SK-N-SH (cell line): ENCODE measurements around the gene PDZD2.
"Not testable (repeated sequence)": the region's sequence is repeated elsewhere in the genome, so short reads cannot be mapped to it uniquely, and the experiment has no call there.

ENCODE experiments used
- EZH2phosphoT487 ChIP-seq: fragments of 200-600 bp; sonication (generic); IDR thresholded peaks from 2 replicates; pipeline ENCODE4 v1.6.1; 2017; ENCODE audit warnings: low read depth, mixed run types, mild to moderate bottlenecking, antibody characterized with exemption, moderate library complexity, borderline replicate concordance
- FOXJ3 ChIP-seq: sonication (generic); formaldehyde crosslinking; IDR thresholded peaks from 2 replicates; pipeline ENCODE4 v1.5.1; 2020; ENCODE audit warnings: mild to moderate bottlenecking, missing genetic modification reagents
- FOXM1 ChIP-seq: IDR thresholded peaks from 2 replicates; pipeline ENCODE4 v1.4.0; 2012; ENCODE audit warnings: low read depth, mild to moderate bottlenecking
- GABPA ChIP-seq: IDR thresholded peaks from 2 replicates; pipeline ENCODE4 v1.4.0; 2012; ENCODE audit warnings: low read depth, mild to moderate bottlenecking
- POLR2AphosphoS5 ChIP-seq: IDR thresholded peaks from 2 replicates; pipeline ENCODE4 v1.6.1; 2012; ENCODE audit warnings: low read depth, low read length
- RAD21 ChIP-seq: IDR thresholded peaks from 2 replicates; pipeline ENCODE4 v1.6.1; 2012; ENCODE audit warnings: mild to moderate bottlenecking, low read length
- RXRA ChIP-seq: IDR thresholded peaks from 2 replicates; pipeline ENCODE4 v1.4.0; 2012; ENCODE audit warnings: low read depth, mild to moderate bottlenecking, borderline replicate concordance
- TAF1 ChIP-seq: IDR thresholded peaks from 2 replicates; pipeline ENCODE4 v1.6.1; 2012; ENCODE audit warnings: low read depth, mild to moderate bottlenecking, low read length, moderate library complexity, borderline replicate concordance
- TEAD4 ChIP-seq: IDR thresholded peaks from 2 replicates; pipeline ENCODE4 v1.4.0; 2012; ENCODE audit warnings: mild to moderate bottlenecking, borderline replicate concordance; ENCODE audit not compliant: insufficient read depth
- YY1 ChIP-seq: IDR thresholded peaks from 2 replicates; pipeline ENCODE4 v1.4.0; 2012; ENCODE audit warnings: low read depth, mild to moderate bottlenecking
- TF ChIP-seq, protein P1 (sequence below): fragments of 200-600 bp; sonication (generic); IDR thresholded peaks from 2 replicates; pipeline ENCODE4 v1.6.1; 2017; ENCODE audit warnings: antibody characterized with exemption, mild to moderate bottlenecking, moderate library complexity
- TF ChIP-seq, protein P2 (sequence below): IDR thresholded peaks from 2 replicates; pipeline ENCODE4; 2012
- TF ChIP-seq, protein P3 (sequence below): IDR thresholded peaks from 2 replicates; pipeline ENCODE4 v1.6.1; 2012; ENCODE audit warnings: mild to moderate bottlenecking, low read depth, low read length, moderate library complexity

DNA sequence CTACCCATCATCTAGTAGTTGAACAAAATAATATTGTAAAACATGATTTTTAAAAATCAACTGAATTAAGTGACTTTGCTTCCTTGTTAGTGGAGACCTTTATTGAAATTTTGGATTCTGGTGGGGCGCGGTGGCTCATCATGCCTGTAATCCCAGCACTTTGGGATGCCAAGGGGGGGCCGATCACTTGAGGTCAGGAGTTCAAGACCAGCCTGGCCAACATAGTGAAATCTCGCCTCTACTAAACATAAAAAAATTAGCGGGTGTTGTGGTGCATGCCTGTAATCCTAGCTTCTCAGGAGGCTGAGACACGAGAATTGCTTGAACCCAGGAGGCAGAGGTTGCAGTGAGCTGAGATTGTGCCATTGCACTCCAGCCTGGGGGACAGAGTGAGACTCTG lies 439.9 kb downstream of the PDZD2 start:
- not testable (repeated sequence) for TF ChIP-seq TAF1; POLR2AphosphoS5; FOXJ3 (CRISPR knock-in tag); RAD21; EZH2phosphoT487; RXRA; YY1; FOXM1; GABPA; TEAD4
- TF ChIP-seq, protein P1, sequence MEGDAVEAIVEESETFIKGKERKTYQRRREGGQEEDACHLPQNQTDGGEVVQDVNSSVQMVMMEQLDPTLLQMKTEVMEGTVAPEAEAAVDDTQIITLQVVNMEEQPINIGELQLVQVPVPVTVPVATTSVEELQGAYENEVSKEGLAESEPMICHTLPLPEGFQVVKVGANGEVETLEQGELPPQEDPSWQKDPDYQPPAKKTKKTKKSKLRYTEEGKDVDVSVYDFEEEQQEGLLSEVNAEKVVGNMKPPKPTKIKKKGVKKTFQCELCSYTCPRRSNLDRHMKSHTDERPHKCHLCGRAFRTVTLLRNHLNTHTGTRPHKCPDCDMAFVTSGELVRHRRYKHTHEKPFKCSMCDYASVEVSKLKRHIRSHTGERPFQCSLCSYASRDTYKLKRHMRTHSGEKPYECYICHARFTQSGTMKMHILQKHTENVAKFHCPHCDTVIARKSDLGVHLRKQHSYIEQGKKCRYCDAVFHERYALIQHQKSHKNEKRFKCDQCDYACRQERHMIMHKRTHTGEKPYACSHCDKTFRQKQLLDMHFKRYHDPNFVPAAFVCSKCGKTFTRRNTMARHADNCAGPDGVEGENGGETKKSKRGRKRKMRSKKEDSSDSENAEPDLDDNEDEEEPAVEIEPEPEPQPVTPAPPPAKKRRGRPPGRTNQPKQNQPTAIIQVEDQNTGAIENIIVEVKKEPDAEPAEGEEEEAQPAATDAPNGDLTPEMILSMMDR, result not testable (repeated sequence)
- TF ChIP-seq, protein P2, sequence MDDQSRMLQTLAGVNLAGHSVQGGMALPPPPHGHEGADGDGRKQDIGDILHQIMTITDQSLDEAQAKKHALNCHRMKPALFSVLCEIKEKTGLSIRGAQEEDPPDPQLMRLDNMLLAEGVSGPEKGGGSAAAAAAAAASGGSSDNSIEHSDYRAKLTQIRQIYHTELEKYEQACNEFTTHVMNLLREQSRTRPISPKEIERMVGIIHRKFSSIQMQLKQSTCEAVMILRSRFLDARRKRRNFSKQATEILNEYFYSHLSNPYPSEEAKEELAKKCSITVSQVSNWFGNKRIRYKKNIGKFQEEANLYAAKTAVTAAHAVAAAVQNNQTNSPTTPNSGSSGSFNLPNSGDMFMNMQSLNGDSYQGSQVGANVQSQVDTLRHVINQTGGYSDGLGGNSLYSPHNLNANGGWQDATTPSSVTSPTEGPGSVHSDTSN, result not testable (repeated sequence)
- TF ChIP-seq, protein P3, sequence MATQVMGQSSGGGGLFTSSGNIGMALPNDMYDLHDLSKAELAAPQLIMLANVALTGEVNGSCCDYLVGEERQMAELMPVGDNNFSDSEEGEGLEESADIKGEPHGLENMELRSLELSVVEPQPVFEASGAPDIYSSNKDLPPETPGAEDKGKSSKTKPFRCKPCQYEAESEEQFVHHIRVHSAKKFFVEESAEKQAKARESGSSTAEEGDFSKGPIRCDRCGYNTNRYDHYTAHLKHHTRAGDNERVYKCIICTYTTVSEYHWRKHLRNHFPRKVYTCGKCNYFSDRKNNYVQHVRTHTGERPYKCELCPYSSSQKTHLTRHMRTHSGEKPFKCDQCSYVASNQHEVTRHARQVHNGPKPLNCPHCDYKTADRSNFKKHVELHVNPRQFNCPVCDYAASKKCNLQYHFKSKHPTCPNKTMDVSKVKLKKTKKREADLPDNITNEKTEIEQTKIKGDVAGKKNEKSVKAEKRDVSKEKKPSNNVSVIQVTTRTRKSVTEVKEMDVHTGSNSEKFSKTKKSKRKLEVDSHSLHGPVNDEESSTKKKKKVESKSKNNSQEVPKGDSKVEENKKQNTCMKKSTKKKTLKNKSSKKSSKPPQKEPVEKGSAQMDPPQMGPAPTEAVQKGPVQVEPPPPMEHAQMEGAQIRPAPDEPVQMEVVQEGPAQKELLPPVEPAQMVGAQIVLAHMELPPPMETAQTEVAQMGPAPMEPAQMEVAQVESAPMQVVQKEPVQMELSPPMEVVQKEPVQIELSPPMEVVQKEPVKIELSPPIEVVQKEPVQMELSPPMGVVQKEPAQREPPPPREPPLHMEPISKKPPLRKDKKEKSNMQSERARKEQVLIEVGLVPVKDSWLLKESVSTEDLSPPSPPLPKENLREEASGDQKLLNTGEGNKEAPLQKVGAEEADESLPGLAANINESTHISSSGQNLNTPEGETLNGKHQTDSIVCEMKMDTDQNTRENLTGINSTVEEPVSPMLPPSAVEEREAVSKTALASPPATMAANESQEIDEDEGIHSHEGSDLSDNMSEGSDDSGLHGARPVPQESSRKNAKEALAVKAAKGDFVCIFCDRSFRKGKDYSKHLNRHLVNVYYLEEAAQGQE, result not testable (repeated sequence)
